GM12874 (cell line): Measurements from ENCODE around the gene BDKRB1.

Experiments used
- CTCF ChIP-seq: IDR thresholded peaks from 2 replicates; pipeline ENCODE4 v1.5.1; 2011; ENCODE audit warnings: low read depth, mild to moderate bottlenecking, control low read depth, low read length, moderate library complexity; ENCODE audit not compliant: insufficient read depth

BDKRB1 gene

GRCh38 chr14:96233661-96234060, 22.3 kb upstream of the BDKRB1 start:
- no peak for TF ChIP-seq CTCF

- TF ChIP-seq CTCF: no peak
These were observed 20.6 kb upstream of the BDKRB1 start for GRCh38 chr14:96235426-96235825.

- no peak for TF ChIP-seq CTCF
These were observed 18.4 kb upstream of the BDKRB1 start for GRCh38 chr14:96237641-96238040.

GRCh38 chr14:96238676-96239265, 17.2 kb upstream of the BDKRB1 start:
- no peak for TF ChIP-seq CTCF

- no peak for TF ChIP-seq CTCF
These were observed 16.3 kb upstream of the BDKRB1 start for GRCh38 chr14:96239711-96240141.

- no peak for TF ChIP-seq CTCF
These were observed 15.4 kb upstream of the BDKRB1 start for GRCh38 chr14:96240641-96241040.

GRCh38 chr14:96242126-96242525, 13.9 kb upstream of the BDKRB1 start:
- no peak for TF ChIP-seq CTCF
